Activated CD4-positive, alpha-beta T cell treated with anti-CD3 and anti-CD28 coated beads for 24 hours (primary cell): Measurements from ENCODE around the gene SIGLEC1.

Source experiments
- DNase-seq, 2 donors: peaks; one replicate each; pipeline ENCODE4 v3.0.0-alpha.2; 2020; ENCODE audit warnings: low read depth in 2 of 2

SIGLEC1 gene

DNA sequence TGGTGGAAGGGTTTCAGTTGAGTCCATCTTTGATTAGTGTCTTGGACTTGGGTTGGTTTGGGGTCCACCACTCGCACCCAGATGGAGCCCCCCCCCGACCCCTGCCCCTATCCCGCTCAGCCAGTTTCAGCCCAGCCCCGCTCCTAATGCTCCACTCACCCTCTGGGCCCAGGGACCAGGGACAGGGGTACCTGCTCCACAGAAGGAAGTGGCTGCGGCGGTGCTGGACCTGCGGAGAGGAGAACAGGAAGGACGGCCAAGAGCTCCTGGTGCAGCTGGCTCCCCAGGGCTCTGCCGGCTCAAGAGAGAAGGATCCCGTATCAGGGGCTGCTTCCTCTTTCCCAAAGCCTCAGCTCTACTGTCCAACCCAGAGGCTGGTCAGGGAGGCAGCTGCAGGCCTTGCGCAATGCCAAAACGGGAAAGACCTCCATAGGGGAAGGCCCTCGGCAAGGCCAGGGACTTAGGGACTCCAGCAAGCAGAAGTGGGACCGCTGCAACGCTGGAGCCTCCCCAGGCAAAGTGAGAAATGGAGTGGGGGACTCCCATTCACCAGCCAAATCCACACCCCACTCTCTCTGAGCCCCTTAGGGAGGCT is at the start of gene SIGLEC1:
Gene SIGLEC1 (minus strand): TSS at position 322 of the 595 bp plus-strand sequence. CDS start 5,472 bp downstream, outside the sequence.
- DNase-seq: no peak

DNA sequence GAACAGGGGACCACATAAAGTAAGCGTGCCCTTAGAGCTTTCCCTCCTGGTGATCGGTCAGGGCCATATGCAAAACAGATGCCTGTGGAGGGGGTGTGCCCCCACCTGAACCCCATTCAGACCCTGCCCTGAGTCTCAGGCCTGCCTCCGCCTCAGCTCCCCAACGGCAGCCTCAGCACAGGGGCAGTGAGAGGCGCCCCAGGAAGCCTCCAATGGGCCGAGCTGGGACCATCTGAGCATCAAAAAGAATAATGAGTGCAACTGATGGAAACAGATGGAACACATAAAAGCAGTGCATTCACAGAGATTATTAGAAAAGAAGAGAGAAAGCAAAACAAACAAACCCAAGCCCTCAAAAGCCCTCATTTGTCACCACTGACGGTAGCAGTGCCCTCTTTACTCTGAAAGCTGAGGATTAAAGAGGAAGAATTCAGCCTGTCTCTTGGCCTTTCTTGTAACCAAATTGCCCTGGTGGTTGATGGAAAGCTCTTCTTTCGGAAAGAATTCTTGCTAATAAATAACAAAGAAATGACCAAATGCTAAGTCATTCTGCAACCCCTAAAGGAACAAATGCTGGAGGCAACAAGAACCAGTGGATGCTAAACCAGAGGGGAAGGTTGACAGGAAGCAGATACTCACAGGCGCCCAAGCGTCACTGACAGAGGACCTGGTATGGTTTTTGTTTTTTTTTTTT is 48.4 kb upstream of the SIGLEC1 start:
- no peak for DNase-seq

DNA sequence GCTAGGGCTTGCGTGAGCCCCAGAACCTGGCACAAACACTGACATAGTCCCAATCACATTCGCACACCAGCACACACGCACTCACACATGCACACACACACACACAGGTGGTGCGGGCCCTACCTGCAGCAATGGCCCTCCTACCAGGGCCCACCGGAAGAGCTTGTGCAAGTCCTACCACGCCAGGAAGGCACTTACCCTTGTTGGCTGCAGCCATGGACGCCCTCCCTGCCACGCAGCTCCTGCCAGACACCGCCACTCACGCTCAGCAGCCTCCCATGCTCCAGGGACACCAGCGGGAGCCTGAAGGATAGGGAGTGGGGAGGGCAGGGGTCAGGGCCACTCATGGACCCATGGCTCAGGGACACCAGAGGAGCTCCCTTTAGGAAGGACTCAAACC is 47.5 kb upstream of the SIGLEC1 start:
- no peak for DNase-seq

DNA sequence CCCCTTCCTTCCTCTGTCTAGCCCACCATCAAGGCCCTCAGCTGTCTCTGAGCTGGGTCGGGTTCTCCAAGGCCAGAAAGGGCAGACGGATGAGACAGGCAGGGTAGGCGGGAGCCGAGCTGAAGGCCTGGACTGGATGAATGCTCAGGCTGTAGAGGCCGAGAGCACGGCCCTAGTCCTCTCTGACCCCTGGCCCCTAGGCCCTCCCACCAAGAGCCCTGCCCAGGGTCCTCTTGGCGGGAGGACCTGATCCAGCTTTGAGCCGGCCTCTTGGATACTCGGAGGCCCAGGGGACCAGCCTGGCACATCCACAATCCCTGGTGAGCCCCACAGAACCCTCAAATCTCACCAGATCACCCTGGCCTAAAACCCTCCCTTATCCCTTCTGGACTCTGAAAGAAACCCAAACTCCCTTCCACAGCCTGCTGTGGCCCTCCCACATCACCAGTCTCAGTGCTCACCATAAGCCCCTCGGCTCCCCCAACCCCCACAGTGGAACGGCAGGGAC is 47.0 kb upstream of the SIGLEC1 start:
- no peak for DNase-seq

DNA sequence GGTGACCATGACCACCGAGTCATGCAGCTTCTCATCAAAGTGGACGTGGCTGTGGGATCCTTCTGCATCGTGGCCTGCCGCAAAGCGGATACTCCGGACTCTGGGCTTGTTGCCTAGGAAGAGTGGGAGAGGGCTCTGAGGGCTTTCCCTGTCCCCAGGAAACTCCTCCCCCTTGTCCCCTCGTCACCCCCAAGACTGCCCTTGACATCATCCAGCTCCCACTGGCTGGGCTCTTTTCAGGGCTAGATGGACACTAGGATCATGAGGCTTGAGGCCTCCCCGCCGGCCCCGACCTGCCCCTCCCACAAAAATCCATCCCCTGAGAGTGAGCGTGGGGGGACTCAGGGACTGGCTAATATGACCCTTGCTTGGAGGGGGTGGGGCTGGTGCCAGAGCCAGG is 46.2 kb upstream of the SIGLEC1 start:
- no peak for DNase-seq

DNA sequence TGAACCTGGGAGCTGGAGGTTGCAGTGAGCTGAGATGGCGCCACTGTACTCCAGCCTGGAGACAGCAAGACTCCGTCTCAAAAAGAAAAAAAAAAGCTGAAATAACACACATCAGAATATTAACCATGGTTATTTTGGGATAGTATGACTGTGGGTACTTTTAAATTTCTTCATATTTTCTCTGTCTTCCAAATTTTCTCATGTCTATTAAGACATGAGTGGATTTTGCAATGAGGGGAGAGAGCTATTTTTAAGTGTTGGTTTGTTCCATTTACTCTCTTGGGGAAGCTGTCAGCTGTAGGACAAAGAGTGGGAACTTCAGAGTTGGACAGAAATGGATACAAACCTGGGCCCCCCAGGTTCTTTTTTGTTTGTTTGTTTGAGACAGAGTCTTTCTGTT is 44.9 kb upstream of the SIGLEC1 start:
- no peak for DNase-seq

DNA sequence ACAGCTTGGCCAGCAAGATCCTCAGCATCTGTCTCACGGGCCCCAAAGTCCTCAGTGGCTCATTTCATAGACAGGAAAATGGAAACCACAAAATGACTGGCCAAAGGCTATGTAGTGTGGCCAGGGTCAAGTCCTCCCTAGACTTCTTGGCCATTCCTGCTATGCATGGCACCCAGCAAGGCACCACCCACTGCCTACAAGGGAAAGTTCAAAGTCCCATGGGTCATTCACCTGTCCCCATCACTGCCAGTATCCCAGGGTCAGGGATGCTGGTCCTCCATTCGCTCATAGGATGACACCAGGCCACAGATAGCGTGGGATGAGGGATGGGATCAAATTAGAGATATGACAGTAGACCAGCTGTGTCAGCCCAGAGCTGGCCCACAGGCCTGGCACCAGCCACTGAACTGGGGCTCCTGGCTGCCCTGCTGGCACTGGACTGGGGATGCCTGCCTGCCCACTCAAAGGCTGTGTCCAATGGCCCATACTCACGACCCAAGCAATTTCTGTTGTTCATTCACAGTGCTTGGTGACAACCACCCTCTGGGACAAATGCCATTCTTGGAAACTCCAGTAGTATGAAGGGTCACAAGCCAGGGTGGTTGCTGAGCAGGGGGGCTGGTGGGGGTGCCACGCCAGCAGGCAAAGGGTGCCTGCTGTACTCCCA is 43.5 kb upstream of the SIGLEC1 start:
- no peak for DNase-seq

DNA sequence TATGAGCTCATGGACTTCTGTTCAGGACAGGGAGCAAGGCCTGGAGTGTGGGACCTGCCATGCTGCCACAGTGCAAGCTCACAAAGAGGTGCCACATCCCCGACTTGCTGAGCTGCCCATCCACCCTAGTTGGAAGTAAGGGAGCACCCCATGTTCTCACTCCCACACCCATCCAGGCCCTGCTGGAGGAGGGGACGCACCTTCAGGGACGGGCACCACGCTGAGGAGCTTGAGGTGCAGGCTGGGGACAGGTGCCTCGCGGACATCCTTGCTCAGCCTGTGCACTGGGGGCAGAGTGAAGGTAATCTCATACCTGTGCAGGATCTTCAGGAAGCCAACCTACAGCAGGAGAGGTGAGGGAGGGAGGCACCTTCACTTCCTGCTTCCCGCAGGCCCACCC is 42.9 kb upstream of the SIGLEC1 start:
- DNase-seq: no peak

DNA sequence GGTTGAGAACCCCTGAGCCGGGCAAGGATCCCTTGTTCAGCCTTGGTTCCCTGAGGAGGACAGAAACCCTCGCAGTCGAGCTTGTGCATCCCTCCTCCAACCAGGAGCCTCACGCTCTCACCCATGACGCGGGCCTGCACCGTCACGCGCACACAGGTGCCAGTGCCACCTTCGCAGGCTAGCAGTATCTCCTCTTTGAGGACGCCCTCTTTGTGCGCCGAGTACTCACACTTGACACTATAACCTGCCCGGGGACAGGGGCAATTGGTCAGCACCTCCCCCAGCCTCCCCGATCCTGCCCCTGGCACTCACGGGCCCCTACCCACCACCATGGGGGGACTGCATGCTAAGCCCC is 41.9 kb upstream of the SIGLEC1 start:
- DNase-seq: no peak

DNA sequence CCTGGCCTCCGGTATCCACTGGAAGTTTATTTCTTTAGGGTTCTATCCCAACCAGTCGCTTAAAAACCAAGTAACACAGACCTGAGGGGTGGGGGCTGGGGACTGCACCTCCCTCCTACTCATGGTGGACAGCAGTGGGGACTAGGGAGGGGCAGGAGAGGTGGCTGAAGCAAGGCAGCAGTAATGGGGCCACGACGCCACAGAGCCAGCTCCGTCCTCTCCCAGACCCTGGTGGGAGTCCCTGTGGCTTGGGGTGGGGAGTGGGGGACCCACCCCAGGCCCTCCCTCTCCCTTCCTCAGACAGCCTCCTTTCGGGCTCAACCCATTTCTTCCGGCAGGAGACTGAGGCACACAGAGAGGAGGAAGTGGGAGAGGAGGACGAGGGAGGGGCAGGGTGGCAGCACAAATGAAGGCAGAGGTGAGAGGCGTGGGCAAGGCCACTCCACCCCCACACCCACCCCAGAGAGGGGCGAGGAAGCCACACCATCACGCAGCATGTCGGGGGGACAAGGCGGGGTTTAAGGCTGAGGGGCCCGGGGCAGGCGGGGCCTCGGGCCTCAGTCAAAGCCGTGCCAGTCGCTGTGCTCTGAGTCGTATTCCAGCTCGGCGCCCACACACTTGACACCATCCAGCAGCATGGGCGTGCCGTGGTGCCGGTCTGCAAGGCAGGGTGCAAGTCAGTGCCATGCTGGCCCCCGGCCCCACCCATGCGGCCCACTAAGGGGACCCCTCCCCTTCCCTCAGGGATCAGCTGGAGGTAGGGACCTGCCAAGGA is 41.3 kb upstream of the SIGLEC1 start:
- DNase-seq: no peak

DNA sequence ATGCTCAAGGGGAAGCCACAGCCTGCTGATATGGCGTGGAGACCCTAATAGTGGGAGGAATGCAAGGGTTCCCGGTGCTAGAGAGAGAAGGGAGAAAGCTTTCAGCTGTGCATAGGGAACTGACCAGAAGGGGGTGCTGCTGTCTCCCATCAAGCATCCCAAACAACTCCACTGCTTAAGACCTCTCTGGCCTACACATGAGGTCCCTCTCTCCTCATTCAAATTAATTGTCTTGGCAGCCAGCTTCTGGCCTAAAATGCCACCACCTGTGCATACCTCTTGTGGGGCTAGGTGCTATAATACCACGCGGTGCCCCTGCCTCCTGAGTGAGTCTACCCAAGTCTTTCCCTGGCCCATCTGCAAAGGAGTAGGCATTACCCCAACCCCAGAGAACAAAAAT is 40.7 kb upstream of the SIGLEC1 start:
- DNase-seq: peak; percentile 41 to 43

DNA sequence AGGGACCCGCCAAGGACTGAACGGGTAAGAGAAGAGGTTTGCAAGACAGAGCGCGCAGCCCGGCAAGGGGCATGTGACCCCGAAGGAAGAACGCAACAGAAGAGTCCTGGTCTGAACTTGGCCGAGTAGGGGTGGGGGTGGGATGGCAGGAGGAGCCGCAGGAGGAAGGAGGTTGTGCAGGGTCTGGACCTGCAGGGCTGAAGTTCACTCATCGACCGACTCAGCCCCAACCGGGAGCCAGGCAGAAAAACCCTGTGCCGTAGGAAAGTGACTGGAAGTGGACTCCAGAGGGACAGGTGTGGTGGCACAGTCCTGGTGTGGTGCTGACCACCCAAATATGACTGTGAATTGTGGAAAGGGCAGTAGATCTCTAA is 40.0 kb upstream of the SIGLEC1 start:
- no peak for DNase-seq

DNA sequence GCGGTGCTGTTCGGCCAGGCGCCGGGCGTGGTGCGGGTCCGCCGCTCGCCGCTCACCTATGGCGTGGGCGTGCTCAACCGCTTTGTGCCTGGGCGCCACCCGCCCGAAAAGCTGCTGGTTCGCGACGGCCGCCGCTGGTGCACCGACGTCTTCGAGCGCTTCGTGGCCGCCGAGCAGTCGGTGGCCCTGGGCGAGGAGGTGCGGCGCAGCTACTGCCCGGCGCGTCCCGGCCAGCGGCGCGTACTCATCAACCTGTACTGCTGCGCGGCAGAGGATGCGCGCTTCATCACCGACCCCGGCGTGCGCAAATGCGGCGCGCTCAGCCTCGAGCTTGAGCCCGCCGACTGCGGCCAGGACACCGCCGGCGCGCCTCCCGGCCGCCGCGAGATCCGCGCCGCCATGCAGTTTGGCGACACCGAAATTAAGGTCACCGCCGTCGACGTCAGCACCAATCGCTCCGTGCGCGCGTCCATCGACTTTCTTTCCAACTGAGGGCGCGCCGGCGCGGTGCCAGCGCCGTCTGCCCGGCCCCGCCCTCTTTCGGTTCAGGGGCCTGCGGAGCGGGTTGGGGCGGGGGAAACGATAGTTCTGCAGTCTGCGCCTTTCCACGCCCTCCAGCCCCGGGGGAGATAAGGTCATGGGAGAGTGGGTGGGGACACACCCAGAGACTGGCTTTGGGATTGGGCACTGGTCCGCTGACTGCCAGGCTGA is 39.4 kb upstream of the SIGLEC1 start:
- peak; percentile 19 to 31 for DNase-seq

DNA sequence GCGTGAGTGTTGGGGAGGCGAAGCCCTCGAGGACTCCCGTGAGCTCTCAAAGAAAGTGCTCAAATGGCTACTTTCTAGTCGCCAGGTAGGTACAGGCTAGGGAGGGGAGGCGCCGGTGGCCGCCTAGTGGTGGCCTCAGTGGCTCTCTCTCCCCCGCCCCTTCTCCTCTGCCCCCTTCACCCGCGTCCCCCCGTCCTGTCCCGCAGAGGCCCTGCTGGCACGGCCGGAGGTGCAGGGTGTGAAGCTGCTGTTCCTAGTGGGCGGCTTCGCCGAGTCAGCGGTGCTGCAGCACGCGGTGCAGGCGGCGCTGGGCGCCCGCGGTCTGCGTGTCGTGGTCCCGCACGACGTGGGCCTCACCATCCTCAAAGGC is 38.9 kb upstream of the SIGLEC1 start:
- no peak for DNase-seq

DNA sequence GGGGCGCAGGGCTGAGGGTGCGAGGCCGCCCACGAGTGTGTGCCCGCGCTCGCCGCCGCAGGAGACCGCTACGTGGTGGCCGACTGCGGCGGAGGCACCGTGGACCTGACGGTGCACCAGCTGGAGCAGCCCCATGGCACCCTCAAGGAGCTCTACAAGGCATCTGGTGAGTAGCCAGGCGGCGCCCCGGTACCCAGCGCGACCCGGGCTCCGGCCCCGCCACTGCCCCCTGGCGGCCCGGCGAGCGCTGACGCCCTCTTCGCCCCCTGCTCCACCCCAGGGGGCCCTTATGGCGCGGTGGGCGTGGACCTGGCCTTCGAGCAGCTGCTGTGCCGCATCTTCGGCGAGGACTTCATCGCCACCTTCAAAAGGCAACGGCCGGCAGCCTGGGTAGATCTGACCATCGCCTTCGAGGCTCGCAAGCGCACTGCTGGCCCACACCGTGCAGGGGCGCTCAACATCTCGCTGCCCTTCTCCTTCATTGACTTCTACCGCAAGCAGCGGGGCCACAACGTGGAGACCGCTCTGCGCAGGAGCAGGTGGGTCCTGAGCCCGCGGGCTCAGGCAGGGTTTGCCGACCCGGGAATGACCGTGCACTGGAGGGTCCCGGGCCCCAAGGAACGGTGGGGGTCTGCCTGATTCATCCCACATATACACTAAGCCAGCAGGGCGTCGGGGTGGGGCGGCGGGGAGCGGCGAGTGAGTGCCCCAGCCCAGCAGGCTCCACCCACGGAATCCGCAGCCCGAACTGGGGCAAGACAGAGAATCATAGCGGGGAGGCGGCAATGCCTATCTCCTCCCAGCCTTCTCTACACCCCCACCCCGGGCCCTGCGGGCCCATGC is 37.5 kb upstream of the SIGLEC1 start:
- DNase-seq: no peak

DNA sequence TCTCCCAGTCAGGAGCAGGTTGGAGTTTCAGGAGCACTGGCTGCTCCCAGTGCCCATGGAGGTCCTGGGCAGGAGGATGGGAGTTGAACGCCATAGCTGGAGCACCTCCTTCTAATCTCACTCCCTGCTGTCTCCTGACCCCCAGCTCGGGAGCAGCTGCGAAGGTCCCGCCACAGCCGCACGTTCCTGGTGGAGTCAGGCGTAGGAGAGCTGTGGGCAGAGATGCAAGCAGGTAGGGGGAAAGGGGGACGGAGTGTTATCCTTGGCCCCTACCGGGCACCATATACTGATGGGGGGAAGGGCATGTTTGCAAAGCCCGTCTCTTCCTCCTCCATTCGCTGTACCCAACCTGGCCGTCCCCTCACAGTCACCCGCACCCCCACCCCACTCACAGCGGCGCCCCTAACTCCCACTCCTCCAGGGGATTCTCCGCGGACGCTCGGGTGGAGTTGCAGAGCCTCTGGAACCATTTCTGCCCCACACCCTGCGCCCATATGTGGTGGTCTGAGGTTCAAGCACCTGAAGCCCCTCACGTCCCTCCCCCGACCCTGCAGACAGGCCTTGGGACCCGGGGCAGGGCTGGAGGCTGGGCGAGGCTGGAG is 36.8 kb upstream of the SIGLEC1 start:
- no peak for DNase-seq

DNA sequence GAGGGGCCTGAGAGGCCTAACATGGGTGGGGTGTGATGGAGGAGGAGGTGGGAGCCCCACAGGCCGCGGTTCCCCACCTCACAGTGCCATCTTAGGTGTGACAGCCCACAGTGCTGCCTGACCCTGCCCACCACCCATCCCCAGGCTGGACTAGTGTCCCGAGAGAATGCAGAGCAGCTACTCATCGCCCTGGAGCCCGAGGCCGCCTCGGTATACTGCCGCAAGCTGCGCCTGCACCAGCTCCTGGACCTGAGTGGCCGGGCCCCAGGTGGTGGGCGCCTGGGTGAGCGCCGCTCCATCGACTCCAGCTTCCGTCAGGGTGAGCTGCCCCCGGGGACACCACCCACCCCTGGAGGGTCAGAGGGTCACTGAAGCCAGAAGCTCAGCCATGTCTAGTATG is 35.7 kb upstream of the SIGLEC1 start:
- no peak for DNase-seq

DNA sequence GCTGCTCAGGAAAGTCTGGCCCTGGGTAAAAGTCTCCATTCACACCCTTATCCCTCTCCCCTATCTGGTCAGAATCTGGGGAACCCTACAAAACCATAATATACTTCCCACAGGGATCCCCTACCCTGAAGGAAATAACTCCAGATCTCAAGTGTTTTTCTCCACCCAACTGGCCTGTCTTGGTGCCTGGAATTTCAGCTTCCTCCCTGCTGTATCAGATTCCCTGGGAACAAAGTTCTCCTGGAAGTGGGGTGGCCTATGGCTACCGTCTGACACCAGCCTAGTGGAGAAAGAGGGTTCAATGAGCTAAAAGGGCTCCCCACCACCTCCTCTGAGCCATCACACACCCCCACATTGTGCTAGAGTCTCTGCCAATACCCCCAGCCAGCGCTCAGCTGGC is 35.1 kb upstream of the SIGLEC1 start:
- no peak for DNase-seq

DNA sequence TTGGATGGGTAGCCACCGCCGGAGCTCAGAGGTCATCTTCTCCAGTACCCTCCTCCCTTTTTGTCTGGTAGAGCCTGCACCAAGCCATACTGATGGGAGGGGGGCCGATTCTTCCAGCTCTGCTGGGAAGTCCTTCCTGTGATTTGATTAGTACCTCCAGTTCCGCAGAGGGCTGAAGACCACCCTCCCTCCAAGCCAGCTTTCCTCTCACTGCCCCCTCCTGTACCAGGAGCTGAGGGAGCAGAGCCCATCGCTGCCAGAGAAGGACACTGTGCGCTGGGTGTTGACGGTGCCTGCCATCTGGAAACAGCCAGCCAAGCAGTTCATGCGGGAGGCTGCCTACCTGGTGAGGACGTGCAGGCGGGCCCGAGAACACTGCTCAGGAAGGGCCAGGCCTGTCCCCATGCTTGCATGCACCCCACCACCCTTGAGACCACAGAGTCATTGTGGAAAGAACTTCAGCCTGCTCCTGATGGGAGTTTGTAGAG is 33.3 kb upstream of the SIGLEC1 start:
- no peak for DNase-seq
